GM19395 (cell line): ENCODE results near the gene CCDC74B.
A peak's percentile ranks its signal among the peaks of the same experiment; 100 is the strongest.
"Not testable (repeated sequence)": the region's sequence is repeated elsewhere in the genome, so short reads cannot be mapped to it uniquely, and the experiment has no call there.

Experiments
- ATAC-seq: cut with Tn5 transposase; IDR thresholded peaks from one replicate; pipeline ENCODE4 v1.9.1; 2021; ENCODE audit warnings: mild to moderate bottlenecking, moderate library complexity; ENCODE audit not compliant: unreplicated experiment

Gene CCDC74B

GRCh38 chr2:130151145-130151512, 6.2 kb upstream of the CCDC74B start:
- ATAC-seq: not testable (repeated sequence)

- ATAC-seq: no peak
Observed at GRCh38 chr2:130150181-130151144, 5.6 kb upstream of the CCDC74B start.

- ATAC-seq: not testable (repeated sequence)
Observed at GRCh38 chr2:130148515-130148914, 3.6 kb upstream of the CCDC74B start.

DNA sequence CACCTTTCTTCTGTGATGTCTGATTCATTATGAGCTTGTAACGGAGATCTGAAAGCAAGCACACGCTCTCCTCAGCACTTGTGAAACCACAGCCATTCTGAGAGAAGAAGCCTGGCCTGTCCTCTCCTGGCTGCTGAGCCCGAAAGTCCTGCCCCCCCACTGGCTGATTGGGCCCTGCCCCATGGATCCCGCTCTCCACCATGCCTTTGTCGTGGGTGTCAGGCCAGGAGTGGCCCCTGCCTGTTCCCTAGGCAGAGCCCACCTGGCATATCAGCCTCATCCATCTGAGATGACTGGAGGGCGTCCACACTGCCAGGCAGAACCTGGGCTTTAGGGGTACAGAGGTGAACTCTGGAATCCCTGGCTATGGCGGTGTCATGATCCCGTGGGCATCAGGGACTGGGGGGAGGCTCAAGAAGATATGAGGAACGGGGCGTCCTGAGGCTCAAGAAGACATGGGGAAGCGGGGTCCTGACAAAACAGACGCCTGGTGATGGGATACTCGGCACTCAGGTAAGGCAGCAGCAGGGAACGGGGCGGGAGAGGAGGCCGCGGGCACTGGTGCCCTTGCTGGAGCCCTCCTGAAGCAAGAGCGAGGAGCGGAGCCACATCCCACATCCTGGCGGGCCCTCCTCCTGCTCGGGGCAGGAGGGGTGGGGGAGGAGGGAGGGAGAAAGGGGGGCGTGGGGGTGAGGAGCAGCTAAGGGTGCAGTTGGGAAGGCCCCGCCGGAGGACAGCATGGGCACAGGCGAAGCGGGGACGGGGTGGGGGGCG, 1.5 kb downstream of the CCDC74B start:
- peak; percentile 45 for ATAC-seq

GRCh38 chr2:130142396-130143265, 2.3 kb downstream of the CCDC74B start:
- not testable (repeated sequence) for ATAC-seq

DNA sequence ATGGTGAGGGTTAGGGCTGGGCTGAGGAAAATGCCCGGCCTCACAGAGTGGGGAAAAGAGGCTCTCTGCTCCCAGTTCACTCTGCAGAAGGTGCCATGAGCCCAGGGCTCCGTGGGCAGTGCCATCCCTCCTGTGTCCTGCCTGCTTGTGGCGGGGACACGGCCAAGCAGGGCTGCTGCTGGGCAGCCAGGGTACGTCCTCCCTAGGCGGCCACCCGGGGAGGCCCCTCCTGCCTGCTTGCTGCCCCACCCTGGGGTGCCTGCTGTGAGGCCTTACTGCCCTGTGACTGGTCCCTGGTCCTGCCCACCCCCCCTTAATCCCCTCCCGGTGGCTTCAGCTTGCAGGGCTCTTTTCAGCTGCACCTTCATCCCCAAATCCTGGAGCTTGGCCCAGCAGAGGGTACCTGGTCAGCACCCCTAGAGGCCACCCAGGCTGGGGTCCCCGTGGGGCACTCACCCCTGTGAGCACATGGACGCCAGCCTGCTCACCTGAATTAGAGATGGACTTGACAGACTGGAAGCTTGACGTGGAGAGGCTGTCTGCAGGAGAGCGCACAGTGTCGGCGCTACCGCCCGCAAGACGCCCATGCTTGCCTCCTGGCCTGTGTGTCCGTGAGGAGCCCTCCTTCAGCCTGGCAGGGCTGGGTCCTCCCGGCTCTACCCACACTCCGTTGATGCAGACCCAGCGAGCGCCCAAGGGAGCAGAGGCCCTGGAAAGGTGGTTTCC, 3.1 kb downstream of the CCDC74B start:
- not testable (repeated sequence) for ATAC-seq

DNA sequence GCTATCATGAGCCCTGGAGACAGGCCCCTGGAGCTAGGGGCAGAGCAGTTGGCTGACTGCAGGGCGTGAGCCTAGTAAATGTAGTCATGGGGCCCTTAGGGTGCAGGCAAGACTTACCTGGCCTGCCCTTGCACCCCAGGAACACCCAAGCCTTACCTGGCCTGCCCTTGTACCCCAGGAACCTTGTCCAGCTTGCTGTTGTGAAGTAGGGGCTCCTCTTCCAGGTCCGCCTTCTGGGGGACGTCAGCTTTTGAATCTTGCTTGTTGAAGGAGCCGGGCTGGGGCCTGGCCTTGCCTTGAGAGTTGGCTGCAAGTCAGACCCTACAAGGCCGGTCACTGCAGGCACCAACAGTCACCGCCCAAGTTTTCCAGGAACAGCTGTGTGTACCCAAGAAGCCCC, 3.9 kb downstream of the CCDC74B start:
- not testable (repeated sequence) for ATAC-seq

- ATAC-seq: not testable (repeated sequence)
Observed at GRCh38 chr2:130140516-130140915, 4.4 kb downstream of the CCDC74B start.

DNA sequence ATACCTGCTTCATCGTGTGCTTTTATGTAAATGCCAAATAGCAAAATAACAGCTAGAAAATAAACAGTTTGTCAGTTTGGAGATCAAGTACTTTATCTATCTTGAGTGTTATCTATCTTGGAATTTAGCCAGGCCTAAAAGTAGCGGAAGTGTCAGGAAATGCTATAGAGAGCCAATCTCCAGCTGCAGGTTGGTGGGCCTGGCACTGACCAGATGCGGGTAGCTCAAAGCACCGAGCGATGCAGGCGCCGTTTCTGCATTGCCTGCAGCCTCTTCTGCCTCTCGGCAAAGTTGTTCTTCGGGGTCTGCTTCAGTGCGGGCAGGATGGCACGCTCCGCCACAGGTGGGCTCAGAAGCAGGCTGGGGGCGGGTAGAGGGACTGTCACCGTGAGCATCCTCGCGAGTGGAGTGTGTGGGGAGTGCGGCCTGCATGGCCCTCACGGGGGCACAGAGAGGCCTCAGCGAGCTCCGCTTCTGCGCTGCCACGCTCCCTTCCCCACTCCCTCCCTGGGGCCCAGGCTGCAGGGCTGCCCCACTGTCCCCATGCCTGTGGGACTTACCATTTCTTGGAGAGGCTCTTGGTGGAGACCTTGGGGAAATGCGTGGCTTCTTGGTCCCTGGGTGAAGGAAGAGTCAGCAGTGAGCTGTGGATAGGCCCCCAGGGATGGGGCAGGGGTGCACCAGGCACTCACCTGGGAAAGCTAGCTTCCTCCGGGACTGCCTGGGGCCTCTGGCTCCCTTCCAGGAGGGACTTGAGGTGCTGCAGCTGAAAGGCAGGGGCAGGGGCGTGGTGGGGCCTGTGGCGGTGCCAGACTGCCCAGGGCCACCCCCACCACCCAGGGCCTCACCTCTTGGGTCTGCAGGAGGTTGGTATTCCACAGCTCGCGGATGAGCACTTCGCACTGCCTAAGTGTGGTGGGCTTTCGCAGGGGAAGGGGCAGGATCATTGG, 5.3 kb downstream of the CCDC74B start:
- not testable (repeated sequence) for ATAC-seq

- not testable (repeated sequence) for ATAC-seq
Observed at GRCh38 chr2:130138841-130139251, 6.1 kb downstream of the CCDC74B start.

DNA sequence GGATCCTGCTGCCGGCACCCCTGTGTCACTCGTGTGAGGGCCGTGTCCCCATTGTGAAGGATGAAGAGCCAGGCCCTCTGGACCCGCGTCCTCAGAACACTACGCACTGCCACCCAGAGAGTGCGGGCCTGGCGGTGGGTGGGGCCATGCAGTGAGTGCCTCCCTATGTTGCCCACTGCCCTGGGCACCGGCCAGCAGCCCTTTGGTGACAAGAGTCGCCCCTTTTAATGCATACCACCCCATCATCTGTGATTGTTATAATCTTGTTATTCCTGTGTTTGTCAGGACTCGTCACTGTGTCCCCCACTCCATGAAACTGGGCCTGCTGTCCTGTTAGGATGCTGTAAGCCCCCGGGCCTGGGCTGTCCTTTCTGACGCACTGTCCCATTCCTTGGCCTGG, 6.6 kb downstream of the CCDC74B start:
- ATAC-seq: not testable (repeated sequence)

DNA sequence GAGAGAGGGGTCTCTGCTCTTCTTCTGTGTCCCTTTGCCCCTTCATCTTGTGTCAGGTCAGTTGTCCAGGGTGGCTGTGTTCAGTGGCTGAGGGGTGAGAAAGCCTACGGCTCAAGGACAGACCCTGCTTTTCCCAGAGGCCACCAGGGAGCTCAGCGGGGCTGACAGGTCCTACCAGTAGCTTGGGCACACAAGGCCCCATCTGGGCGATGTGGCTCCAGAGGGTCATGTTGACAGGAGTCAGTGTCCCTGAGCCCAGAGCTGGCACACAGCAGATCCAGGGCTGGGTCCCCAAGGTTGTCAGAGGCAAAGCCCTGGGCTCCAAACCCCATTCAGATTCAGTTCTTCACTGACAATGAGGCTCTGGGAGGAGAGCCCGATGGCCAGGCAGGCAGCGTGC, 7.8 kb downstream of the CCDC74B start:
- ATAC-seq: not testable (repeated sequence)

- not testable (repeated sequence) for ATAC-seq
Observed at GRCh38 chr2:130136546-130136945, 8.4 kb downstream of the CCDC74B start.

GRCh38 chr2:130135692-130136541, 9.0 kb downstream of the CCDC74B start:
- no peak for ATAC-seq

DNA sequence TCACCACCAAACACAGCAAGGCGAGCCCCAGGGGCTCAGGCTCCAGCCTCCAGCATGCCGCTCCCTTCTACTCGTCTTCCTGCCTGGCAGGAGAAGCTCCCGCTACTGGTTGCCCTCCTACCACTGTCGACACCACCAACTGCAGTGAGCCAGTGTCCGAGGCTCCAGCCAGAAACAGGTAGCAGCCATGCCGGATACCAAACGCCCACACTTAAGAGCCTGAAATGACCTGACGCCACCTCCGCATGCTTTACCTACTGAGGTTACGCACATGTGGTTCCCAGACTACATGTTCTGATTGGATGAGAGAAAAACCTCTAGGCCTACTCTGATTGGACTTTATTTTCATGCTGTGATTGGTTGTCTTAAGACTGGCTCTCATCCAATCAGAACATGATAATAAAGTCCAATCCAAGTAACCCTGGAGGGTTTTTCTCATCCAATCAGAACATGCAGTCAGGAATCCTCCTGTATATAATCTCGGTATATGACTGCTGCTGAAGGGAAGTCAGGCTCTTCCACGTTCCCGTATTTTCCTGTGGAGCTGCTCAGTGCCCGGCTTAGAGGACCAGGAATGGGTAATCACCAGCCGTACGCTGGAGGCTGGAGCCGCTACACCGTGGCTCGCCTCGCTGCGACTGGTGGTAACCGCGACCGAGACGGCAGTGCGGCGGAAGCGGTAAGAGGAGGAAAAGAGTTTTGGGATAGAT, 15.6 kb downstream of the CCDC74B start, which contains the start of gene POTEF:
TSS of gene POTEF (minus strand) at position 103 of the 710 bp plus-strand sequence. CDS start 8,707 bp downstream, outside the sequence.
- ATAC-seq: not testable (repeated sequence)

GRCh38 chr2:130128464-130128863, 16.4 kb downstream of the CCDC74B start:
- not testable (repeated sequence) for ATAC-seq

GRCh38 chr2:130127726-130128125, 17.2 kb downstream of the CCDC74B start:
- ATAC-seq: not testable (repeated sequence)
